IPS-NIHi11 (cell line): ENCODE data around the gene FBXL15.
"Not testable (repeated sequence)": the region's sequence is repeated elsewhere in the genome, so short reads cannot be mapped to it uniquely, and the experiment has no call there.

Experiments
- DNase-seq: peaks from one replicate; pipeline ENCODE4 v3.0.0; 2012; ENCODE audit warnings: mixed read lengths, low spot score

FBXL15 gene

GRCh38 chr10:102431452-102432124 is 11.0 kb downstream of the FBXL15 start:
- no peak for DNase-seq

DNA sequence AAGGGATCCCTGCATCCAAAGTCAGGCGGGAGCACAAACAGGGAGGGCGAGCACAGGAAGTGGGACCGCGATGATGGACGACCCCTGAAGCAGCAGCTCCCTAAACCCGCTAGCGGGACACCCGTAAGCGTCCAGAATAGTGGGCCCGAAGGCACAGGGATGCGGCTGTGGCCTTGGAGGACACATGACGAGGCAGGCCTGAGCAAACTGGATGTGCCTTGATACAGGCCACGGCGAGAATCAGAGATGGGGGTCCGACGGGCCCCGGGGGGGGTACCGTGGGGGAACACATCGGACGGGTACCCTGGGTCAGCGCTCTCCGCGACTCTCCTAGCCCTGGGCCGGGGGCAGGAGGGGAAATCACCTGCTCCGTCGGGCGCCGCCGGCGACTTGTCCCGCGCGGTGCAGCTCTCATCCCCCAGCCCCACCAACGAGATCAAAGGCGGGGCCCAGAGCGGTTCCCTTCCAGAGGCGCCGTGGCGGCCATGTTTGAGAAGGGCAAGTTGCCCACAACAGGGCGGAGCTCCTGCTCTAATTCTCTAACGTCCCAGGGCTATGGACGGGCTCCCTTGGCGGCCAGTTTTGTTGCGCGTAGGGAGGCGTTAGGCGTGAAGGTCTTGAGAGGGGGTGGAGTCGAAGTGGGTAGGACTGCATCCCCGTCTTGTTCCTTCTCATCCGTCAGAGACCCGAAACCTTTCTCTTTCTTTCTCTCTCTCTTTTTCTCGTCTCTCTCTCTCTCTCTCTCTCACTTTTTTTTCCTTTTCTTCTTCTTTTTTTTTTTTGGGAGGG is 11.7 kb downstream of the FBXL15 start, which contains the start of gene CUEDC2:
Gene CUEDC2, minus strand, starts transcription at position 413 of the 789 bp plus-strand sequence. CDS start 7,386 bp downstream, outside the sequence.
- DNase-seq, result peak; percentile 91

DNA sequence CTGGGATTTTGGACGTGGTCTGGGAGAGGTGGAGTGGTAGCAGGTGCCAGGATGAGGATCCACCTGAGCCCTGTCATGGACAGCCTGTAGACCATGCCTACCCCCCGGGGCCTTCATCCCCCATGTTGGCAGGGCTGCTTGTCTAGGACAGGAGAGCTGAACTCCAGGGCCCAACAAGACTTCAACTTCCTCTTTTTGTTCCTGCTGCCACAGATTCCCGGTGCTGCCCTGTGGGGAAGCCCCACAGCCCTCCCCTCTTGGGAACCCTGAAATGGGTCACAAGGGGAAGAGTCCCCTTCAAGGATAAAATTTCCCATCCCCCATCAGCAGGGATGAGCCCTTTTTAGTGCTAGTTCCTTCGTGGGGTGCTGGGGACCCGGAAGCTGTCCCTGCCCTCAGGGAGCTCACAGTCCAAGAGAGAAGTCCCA is 13.0 kb downstream of the FBXL15 start:
- no peak for DNase-seq

DNA sequence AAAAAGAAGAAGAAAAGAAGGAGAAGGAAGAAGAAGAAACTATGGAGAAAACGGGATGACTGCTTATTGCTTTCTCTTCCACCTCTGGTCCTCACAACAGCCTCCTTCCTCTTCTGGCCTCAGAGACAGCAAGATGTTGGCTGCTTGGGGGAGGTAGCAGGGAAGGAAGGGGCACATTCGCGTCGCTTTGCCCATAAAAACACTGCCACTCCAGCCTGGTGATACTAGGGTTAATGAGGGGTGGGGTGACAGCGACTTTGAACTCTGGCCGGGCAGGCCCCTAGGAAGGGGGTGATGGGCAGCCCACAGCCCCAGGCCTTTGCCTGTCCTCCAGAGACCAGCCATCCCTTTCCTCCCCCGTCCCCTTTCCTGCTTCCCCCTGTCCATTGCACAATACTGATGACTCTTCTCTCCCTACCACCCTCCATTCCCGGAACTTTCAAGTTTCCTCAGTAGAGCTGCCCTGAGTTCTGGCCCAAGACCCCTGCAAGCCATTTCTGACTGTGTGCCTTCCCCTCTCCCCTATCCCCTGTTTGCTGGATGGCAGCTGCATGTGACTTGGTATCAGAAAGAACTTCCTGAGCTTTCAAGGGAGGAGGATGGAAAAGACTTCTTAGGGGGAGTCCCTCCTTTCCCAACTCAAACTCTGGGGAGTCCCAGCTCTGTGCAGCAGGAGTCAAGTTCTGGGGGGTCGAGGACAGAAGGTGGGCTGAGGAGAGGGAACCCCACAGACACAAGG is 13.9 kb downstream of the FBXL15 start:
- no peak for DNase-seq

- no peak for DNase-seq
Measured at GRCh38 chr10:102435133-102435497, 14.5 kb downstream of the FBXL15 start.

GRCh38 chr10:102435529-102436233 is 15.0 kb downstream of the FBXL15 start:
- peak; percentile 54 for DNase-seq

GRCh38 chr10:102436312-102436711 is 15.7 kb downstream of the FBXL15 start:
- DNase-seq, result no peak

DNA sequence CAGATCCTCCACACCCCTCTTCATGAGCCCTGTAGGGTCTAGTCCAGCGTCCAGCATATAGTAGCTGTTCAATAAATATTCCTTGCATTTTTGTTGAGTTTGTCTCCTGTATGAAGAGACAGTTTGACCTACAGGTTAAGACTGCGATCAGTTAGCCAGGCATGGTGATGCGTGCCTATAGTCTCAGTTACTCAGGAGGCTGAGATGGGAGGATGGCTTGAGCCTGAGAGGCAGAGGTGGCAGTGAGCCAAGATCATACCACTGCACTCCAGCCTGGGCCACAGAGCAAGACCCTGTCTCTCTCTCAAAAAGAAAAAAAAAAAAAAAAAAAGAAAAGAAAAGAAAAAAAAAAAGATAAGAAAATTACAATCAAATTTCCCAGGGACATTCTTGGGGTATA is 16.9 kb downstream of the FBXL15 start:
- no peak for DNase-seq

- no peak for DNase-seq
Measured at GRCh38 chr10:102438374-102438773, 17.7 kb downstream of the FBXL15 start.

- DNase-seq, result no peak
Measured at GRCh38 chr10:102444851-102445250, 24.2 kb downstream of the FBXL15 start.

DNA sequence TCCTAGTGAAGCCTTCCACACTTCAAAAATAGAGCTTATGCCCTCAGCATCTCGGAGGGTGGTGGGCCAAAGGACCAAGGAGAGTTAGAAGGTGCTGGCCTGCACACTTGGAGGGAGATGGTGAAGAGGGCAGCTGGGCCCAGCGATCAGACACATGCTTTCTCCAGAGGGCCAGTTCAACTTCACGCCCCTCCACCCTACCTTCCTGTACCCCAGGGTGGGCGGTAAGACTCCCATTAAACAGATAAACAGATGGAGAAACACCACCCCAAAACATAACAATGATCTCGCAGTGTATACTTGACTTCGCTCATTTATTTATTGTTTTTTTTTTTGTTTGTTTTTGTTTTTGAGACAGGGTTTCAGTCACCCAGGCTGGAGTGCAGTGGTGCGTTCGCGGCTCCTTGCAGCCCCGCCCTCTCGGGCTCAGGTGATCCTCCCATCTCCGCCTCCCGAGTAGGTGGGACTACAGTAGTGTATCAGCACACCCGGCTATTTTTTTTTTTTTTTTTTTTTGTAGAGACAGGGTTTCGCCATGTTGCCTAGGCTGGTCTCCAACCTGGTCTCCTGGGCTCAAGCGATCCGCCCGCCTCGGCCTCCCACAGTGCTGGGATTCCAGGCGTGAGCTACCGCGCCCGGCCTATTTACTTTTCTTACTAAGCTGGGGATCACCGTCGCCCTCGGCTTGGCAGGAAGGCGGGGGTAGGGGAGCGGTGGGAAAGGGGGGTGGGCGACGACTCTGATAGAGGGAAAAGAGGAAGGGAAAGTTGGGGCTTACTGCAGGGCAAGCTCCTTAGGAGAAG is 28.9 kb downstream of the FBXL15 start:
- peak; percentile 55 for DNase-seq

DNA sequence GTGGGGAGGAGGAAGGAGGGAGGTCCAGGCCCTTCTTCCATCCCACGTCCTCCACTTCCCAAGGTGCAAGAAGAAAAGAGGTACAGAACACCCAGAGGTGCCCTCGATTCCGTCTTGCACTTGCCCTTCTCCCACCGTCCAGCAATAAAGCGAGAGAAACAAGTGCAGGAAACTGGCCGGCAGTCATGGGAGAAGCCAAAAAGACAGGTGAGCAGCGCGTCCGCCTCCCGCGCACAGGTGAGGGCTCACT is 29.4 kb downstream of the FBXL15 start:
- DNase-seq, result no peak

GRCh38 chr10:102450374-102451104 is 29.9 kb downstream of the FBXL15 start:
- peak; percentile 87 for DNase-seq

- no peak for DNase-seq
Measured at GRCh38 chr10:102451105-102451969, 30.7 kb downstream of the FBXL15 start, which contains the start of gene C10orf95. TSS of gene C10orf95 (minus strand) at chr10:102451543. CDS start at chr10:102451093, 450 bp downstream.

- no peak for DNase-seq
Measured at GRCh38 chr10:102452672-102453340, 32.2 kb downstream of the FBXL15 start.

- no peak for DNase-seq
Measured at GRCh38 chr10:102453502-102453901, 32.9 kb downstream of the FBXL15 start.

- not testable (repeated sequence) for DNase-seq
Measured at GRCh38 chr10:102454662-102455487, 34.2 kb downstream of the FBXL15 start.

DNA sequence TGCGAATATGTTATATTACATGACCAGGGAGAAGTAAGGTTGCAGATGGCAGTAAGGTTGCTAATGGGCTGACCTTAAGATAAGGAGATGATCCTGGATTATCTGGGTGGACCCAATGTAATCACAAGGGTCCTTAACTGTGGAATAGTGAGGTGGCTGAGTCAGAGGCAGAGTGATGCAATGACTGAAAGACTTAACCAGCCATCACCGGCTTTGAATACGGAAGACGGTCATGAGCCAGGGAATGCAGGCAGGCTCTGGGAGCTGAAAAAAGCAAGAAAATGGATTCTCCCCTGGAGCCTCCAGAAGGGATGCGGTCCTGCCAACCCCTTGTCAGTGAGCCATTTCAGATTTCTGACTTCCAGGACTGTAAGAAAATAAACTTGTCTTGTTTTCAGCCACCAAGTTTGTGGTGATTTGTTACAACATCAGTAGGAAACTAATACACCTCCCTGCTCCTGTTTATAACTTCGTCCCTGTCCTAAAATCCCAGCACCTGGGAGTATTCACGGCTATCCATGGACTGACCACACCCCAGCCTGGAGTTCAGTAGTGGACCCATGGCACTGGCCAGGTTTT is 35.3 kb downstream of the FBXL15 start:
- DNase-seq, result no peak
